HepG2 (cell line): Measurements from ENCODE around the gene SMC1B. TPM values are rescaled to one million over a fixed set of nuclear protein-coding genes. Genes with fewer than 3 reads are reported as not detected.

Experiments used
- ATAC-seq: fragments of 200-7000 bp; cut with Tn5 transposase; 3 replicates; pipeline ENCODE4 v1.9.1; 2020; ENCODE audit warnings: mild to moderate bottlenecking, moderate library complexity
- BruUV-seq: library from RNA; stranded (reverse); fragments of 400-500 nt; replicated peaks from 2 replicates; lab custom pipeline; 2021; lab: Mats Ljungman, UMichigan
- CTCF ChIA-PET: fragments of 300-600 bp; formaldehyde crosslinking; extraction: SDS; loops from one replicate; lab custom pipeline; 2021; ENCODE audit warnings: low total read pairs, inconsistent platforms, low intra/inter-chr PET ratio; lab: Yijun Ruan, JAX
- POLR2A ChIA-PET: fragments of 350-600 bp; sonication (Branson Sonifier 250); formaldehyde crosslinking; loops from one replicate; lab custom pipeline; 2020; ENCODE audit warnings: antibody characterized with exemption, inconsistent platforms; lab: Yijun Ruan, JAX
- DNase-seq: peaks from one replicate; pipeline ENCODE4 v3.0.0-alpha.2; 2015; ENCODE audit warnings: low spot score
- FAIRE-seq: peaks from 3 replicates; lab custom pipeline; 2011; peaks lifted over from hg19 to GRCh38; lab: Jason Lieb, UNC
- H2AFZ ChIP-seq: one replicate; pipeline ENCODE4 v1.6.1; 2011; ENCODE audit warnings: low read length, inconsistent platforms
- H3K27ac ChIP-seq: fragments of 300-600 bp; 3 replicates; pipeline ENCODE4 v1.8.0; 2011; ENCODE audit warnings: mixed run types, mild to moderate bottlenecking, mixed read lengths, low read length, inconsistent platforms; ENCODE audit not compliant: insufficient read depth; ENCODE audit errors: extremely low read length
- H3K27me3 ChIP-seq, 2 experiments: fragments of 200-600 bp in 1 of 2; 2 replicates in 1 of 2; 3 replicates in 1 of 2; pipeline versions ENCODE4 v1.6.0 to v1.8.0; 2011; ENCODE audit warnings: low read length in 2 of 2, mild to moderate bottlenecking in 2 of 2, moderate library complexity in 2 of 2, inconsistent platforms in 1 of 2; ENCODE audit not compliant: insufficient read depth in 2 of 2, control insufficient read depth in 1 of 2
- H3K36me3 ChIP-seq, 2 experiments: fragments of 200-600 bp in 1 of 2; replicated peaks in 1 of 2; 2 replicates in 1 of 2; 3 replicates in 1 of 2; pipeline versions ENCODE4 v1.5.1 to v1.8.0; 2011; ENCODE audit warnings: low read length in 2 of 2, inconsistent platforms in 1 of 2; ENCODE audit not compliant: insufficient read depth in 2 of 2, control insufficient read depth in 1 of 2
- H3K4me1 ChIP-seq: 2 replicates; pipeline ENCODE4 v1.5.1; 2012; ENCODE audit warnings: low read length, inconsistent platforms; ENCODE audit not compliant: insufficient read depth
- H3K4me2 ChIP-seq: 2 replicates; pipeline ENCODE4 v1.6.0; 2011; ENCODE audit warnings: low read depth, low read length, inconsistent platforms
- H3K4me3 ChIP-seq, 3 experiments: fragments of 200-600 bp in 1 of 3; sonication (generic), shearing (Covaris generic) in 1 of 3; replicated peaks in 1 of 3; 2 replicates each; pipeline ENCODE4 v1.5.1; 2011 to 2016; ENCODE audit warnings: low read length in 3 of 3, inconsistent platforms in 2 of 3, low read depth in 2 of 3, mild to moderate bottlenecking in 2 of 3, control low read depth in 1 of 3, mixed read lengths in 1 of 3; ENCODE audit not compliant: insufficient read depth in 1 of 3
- H3K79me2 ChIP-seq: one replicate; pipeline ENCODE4 v1.6.1; 2011; ENCODE audit warnings: low read length, inconsistent platforms; ENCODE audit not compliant: insufficient read depth
- H3K9ac ChIP-seq: 2 replicates; pipeline ENCODE4 v1.6.0; 2011; ENCODE audit warnings: mild to moderate bottlenecking, low read depth, low read length, inconsistent platforms; ENCODE audit not compliant: insufficient read depth
- H3K9me3 ChIP-seq: 2 replicates; pipeline ENCODE4 v1.5.1; 2012; ENCODE audit warnings: mild to moderate bottlenecking, low read length
- H4K20me1 ChIP-seq: 2 replicates; pipeline ENCODE4 v1.6.0; 2011; ENCODE audit warnings: inconsistent platforms, mild to moderate bottlenecking, low read length, moderate library complexity; ENCODE audit not compliant: insufficient read depth
- CBX5 ChIP-seq: sonication (generic); formaldehyde crosslinking; IDR thresholded peaks from 2 replicates; pipeline ENCODE4 v1.4.0; 2020; ENCODE audit warnings: missing genetic modification reagents, borderline replicate concordance
- HOXA9 ChIP-seq: sonication (generic); formaldehyde crosslinking; IDR thresholded peaks from 2 replicates; pipeline ENCODE4 v1.8.1; 2022; ENCODE audit warnings: missing genetic modification reagents, mild to moderate bottlenecking, moderate library complexity, borderline replicate concordance
- SAFB2 ChIP-seq: sonication (generic); formaldehyde crosslinking; IDR thresholded peaks from 2 replicates; pipeline ENCODE4 v1.5.1; 2020; ENCODE audit warnings: missing genetic modification reagents, low read depth, mild to moderate bottlenecking, borderline replicate concordance
- ZBTB7A ChIP-seq: sonication (generic); formaldehyde crosslinking; IDR thresholded peaks from 2 replicates; pipeline ENCODE4 v1.8.0; 2022; ENCODE audit warnings: mild to moderate bottlenecking, missing genetic modification reagents
- ZHX1 ChIP-seq: sonication (generic); formaldehyde crosslinking; IDR thresholded peaks from 2 replicates; pipeline ENCODE4 v1.8.1; 2022; ENCODE audit warnings: low read depth, mild to moderate bottlenecking, missing genetic modification reagents
- ZNF17 ChIP-seq: sonication (generic); formaldehyde crosslinking; IDR thresholded peaks from 2 replicates; pipeline ENCODE4 v1.5.0; 2020; ENCODE audit warnings: mild to moderate bottlenecking, missing genetic modification reagents
- ZNF207 ChIP-seq: fragments of 450-650 bp; IDR thresholded peaks from 2 replicates; pipeline ENCODE4 v1.6.1; 2016; ENCODE audit warnings: antibody characterized with exemption, borderline replicate concordance
- ZNF451 ChIP-seq: sonication (generic); formaldehyde crosslinking; IDR thresholded peaks from 2 replicates; pipeline ENCODE4 v1.5.0; 2020; ENCODE audit warnings: mild to moderate bottlenecking, missing genetic modification reagents
- ZNF501 ChIP-seq: sonication (generic); formaldehyde crosslinking; IDR thresholded peaks from 2 replicates; pipeline ENCODE4 v1.5.1; 2020; ENCODE audit warnings: mild to moderate bottlenecking, moderate library complexity, missing genetic modification reagents
- ZNF7 ChIP-seq: IDR thresholded peaks from 2 replicates; pipeline ENCODE4 v1.6.1; 2016; ENCODE audit warnings: missing biosample characterization, missing genetic modification reagents
- ZNF788 ChIP-seq: sonication (generic); formaldehyde crosslinking; IDR thresholded peaks from 2 replicates; pipeline ENCODE4 v1.5.0; 2020; ENCODE audit warnings: mild to moderate bottlenecking, missing genetic modification reagents, borderline replicate concordance
- WGBS: methylation state at CpG from one replicate; pipeline ENCODE4 v1.1.6; 2017; ENCODE audit warnings: low lambda C conversion rate; 5-methylcytosine and 5-hydroxymethylcytosine counted together
- in situ Hi-C: cut with HindIII; loops from 2 replicates; pipeline ENCODE4 v1.10.0; 2017; ENCODE audit warnings: low pct_unique_long_range_greater_than_20kb; ENCODE audit not compliant: extremely low pct_ligation_motif_present
- intact Hi-C: fragments of 100-400 bp; cut with micrococcal nuclease; formaldehyde crosslinking; loops from one replicate; pipeline ENCODE4 v1.10.0; 2022; ENCODE audit not compliant: unreplicated experiment
- polyA plus RNA-seq, 8 experiments: library from polyadenylated mRNA; depleted of rRNA in 3 of 8; stranded (reverse) in 7 of 8; unstranded in 1 of 8; fragments of >200 nt; fragmentation: Illumina TruSeq in 4 of 8; extraction: Trizol in 4 of 8; gene quantifications; 2 replicates each; pipeline versions ENCODE4 v1.2.1 to v1.2.3, GENCODE V29; 2011 to 2016; ENCODE audit warnings: low read depth in 4 of 8, missing spikeins in 1 of 8, mixed read lengths in 1 of 8; ENCODE audit not compliant: insufficient read depth in 1 of 8
- total RNA-seq, 5 experiments: library from RNA; depleted of rRNA; stranded (reverse); fragments of >200 nt; fragmentation: Illumina TruSeq; extraction: Trizol; gene quantifications; 2 replicates each; pipeline ENCODE4 v1.2.3, GENCODE V29; 2016; ENCODE audit warnings: low read depth in 1 of 5

SMC1B gene
- total and polyA plus RNA-seq, 2 of the 13 experiments (the other 11 are each of a cell fraction or from before 2014, with no cell fraction given): not detected

- H3K79me2 ChIP-seq: no peaks in the 10 kb centered on the region
- H3K36me3 ChIP-seq: peaks cover 29 to 77% of the 10 kb centered on the region in 2 experiments
- H4K20me1 ChIP-seq: no peaks in the 10 kb centered on the region
- no peak overlapping the region for H3K4me3 ChIP-seq
- POLR2A ChIA-PET: no interaction called here
- WGBS: 95% methylated on average over 7 of the region's 9 CpGs
- BruUV-seq: no TSS peak
- no peaks in the 10 kb centered on the region for H3K9me3 ChIP-seq
- no peak for ATAC-seq
- FAIRE-seq: no peak
- no peaks in the 10 kb centered on the region for H3K27me3 ChIP-seq
- no peak overlapping the region for H3K4me2 ChIP-seq
- intact Hi-C loops: no loop called here
- no peak for DNase-seq
- TF ChIP-seq ZNF451 (CRISPR knock-in tag): no peak
- no peak for TF ChIP-seq HOXA9 (CRISPR knock-in tag)
- TF ChIP-seq SAFB2 (CRISPR knock-in tag): no peak
- TF ChIP-seq ZNF501 (CRISPR knock-in tag): no peak
- no peak overlapping the region for H3K9ac ChIP-seq
- no peak overlapping the region for H2AFZ ChIP-seq
- no peak overlapping the region for H3K27ac ChIP-seq
- in situ Hi-C loops: no loop called here
- H3K4me1 ChIP-seq: peaks cover 9% of the 10 kb centered on the region; the same call in 1 of the 2 replicates
- CTCF ChIA-PET: no interaction called here
Observed at GRCh38 chr22:45331486-45331885, 81.9 kb downstream of the SMC1B start.

- Histone ChIP-seq H3K79me2 (peaks cover 3% of the 10 kb centered on the region), H3K27ac (no peak overlapping the region), H3K4me1 (peaks cover 9% of the 10 kb centered on the region; the same call in 1 of the 2 replicates), H3K27me3 (no peaks in the 10 kb centered on the region), H3K36me3 (peaks cover 31 to 73% of the 10 kb centered on the region in 2 experiments), H3K4me2 (no peak overlapping the region), H3K9ac (no peak overlapping the region), H3K9me3 (no peaks in the 10 kb centered on the region), H3K4me3 (no peak overlapping the region), H4K20me1 (no peaks in the 10 kb centered on the region), H2AFZ (no peak overlapping the region)
- DNase-seq (no peak), ATAC-seq (no peak), FAIRE-seq (no peak)
- in situ Hi-C loops: no loop called here
- CTCF ChIA-PET: no interaction called here
- 98% methylated on average over 15 of the region's 19 CpGs for WGBS
- no TSS peak for BruUV-seq
- POLR2A ChIA-PET: no interaction called here
- intact Hi-C loops: no loop called here
- no peak for TF ChIP-seq ZNF207
- no peak for TF ChIP-seq ZBTB7A (CRISPR knock-in tag)
- TF ChIP-seq ZHX1: no peak
- TF ChIP-seq ZNF788 (CRISPR knock-in tag): no peak
- no peak for TF ChIP-seq ZNF7 (CRISPR knock-in tag)
- TF ChIP-seq CBX5 (CRISPR knock-in tag): no peak
- TF ChIP-seq ZNF17 (CRISPR knock-in tag): no peak
Observed at GRCh38 chr22:45330548-45330947, 82.9 kb downstream of the SMC1B start.
